ENCODE data around the gene MACROD1.

DNA sequence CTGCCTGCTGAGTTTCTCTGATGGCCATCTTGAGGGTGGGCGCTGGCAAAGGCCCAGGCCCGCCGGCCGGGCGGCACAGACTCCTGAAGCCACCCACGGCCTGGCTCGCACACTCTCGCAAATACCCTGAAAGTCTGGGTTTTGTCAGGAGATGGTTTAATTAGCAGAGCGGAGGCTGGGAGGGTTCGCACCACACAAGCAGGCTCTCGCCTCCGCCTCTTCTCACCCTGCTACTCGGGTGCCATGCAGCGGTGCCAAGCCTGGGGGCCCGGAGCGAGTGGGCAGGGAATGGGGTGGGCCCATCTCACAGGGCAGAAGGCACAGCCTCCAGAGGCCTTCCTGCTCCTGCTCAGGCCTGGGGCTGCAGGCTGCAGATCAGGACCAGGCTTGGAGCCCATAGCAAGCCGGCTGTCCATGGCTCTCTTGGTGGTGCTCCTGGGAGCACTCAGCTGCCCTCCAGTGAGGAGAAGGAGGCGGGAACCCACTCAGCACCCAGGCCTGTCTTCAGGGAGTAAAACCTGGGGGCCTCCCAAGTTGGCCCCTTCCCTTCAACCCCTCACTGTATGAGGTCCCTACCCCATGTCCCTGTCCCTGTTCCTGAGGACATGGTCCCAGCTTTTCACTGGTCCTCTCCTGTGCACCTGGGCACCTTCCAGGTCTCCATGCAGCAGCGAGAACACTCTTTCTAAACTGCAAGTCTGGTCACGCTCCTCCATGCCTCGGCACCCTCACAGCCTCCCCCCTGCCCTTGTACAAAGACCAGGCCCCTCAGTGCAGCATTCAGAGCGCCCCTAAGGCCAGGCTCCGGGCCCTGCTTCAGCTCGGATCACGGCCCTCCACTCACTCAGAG lies 68.2 kb downstream of the MACROD1 start:
- TF ChIP-seq, protein P1, sequence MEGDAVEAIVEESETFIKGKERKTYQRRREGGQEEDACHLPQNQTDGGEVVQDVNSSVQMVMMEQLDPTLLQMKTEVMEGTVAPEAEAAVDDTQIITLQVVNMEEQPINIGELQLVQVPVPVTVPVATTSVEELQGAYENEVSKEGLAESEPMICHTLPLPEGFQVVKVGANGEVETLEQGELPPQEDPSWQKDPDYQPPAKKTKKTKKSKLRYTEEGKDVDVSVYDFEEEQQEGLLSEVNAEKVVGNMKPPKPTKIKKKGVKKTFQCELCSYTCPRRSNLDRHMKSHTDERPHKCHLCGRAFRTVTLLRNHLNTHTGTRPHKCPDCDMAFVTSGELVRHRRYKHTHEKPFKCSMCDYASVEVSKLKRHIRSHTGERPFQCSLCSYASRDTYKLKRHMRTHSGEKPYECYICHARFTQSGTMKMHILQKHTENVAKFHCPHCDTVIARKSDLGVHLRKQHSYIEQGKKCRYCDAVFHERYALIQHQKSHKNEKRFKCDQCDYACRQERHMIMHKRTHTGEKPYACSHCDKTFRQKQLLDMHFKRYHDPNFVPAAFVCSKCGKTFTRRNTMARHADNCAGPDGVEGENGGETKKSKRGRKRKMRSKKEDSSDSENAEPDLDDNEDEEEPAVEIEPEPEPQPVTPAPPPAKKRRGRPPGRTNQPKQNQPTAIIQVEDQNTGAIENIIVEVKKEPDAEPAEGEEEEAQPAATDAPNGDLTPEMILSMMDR (IDR thresholded peaks at IDR 0.05; ENCODE audit: poor library complexity) = no peak
- no peak for TF ChIP-seq EZH2 (IDR thresholded peaks at IDR 0.05; ENCODE audit: borderline replicate concordance)
- no peak for TF ChIP-seq EZH2phosphoT487 (IDR thresholded peaks at IDR 0.05; ENCODE audit: low read depth, severe bottlenecking, unreplicated experiment)

Measured in hepatocyte (in vitro differentiated cells).